ENCODE measurements around the gene SEC11C. TPM values are rescaled to one million over a fixed set of nuclear protein-coding genes. Genes with fewer than 3 reads are reported as not detected.

SEC11C gene
- total and polyA plus RNA-seq, 2 of the 13 experiments (the other 11 are each of a cell fraction or from before 2014, with no cell fraction given): 71.9 to 297 TPM

- TF ChIP-seq GTF2F1 (IDR thresholded peaks at IDR 0.05; ENCODE audit: low read length): no peak
- no peak for TF ChIP-seq ZNF256 (CRISPR knock-in tag; conservative IDR thresholded peaks at IDR 0.05)
- TF ChIP-seq ZFP90 (CRISPR knock-in tag; IDR thresholded peaks at IDR 0.05; ENCODE audit: borderline replicate concordance): peak; percentile 18; the same call in 1 of the 2 replicates
- TF ChIP-seq, protein P1, sequence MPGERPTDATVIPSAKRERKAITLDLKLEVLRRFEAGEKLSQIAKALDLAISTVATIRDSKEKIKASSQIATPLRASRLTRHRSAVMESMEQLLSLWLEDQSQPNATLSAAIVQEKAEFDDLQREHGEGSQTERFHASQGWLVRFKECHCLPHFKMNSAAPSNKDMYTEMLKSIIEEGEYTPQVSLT (CRISPR knock-in tag; IDR thresholded peaks at IDR 0.05; ENCODE audit: borderline replicate concordance, low read depth): no peak
- no peak for TF ChIP-seq ZNF644 (CRISPR knock-in tag; IDR thresholded peaks at IDR 0.05; ENCODE audit: low read depth)
- no peak; the same call in 1 of the 2 replicates for TF ChIP-seq ZNF891 (CRISPR knock-in tag; IDR thresholded peaks at IDR 0.05)
- TF ChIP-seq ZNF790 (CRISPR knock-in tag; IDR thresholded peaks at IDR 0.05; ENCODE audit: borderline replicate concordance): no peak
- no peak for TF ChIP-seq ZNF850 (CRISPR knock-in tag; conservative IDR thresholded peaks at IDR 0.05)
- no peak for TF ChIP-seq ZFAT (CRISPR knock-in tag; conservative IDR thresholded peaks at IDR 0.05)
- no peak for TF ChIP-seq U2AF1 (optimal IDR thresholded peaks at IDR 0.05; ENCODE audit: low read depth, low read length)
- TF ChIP-seq ZNF775 (CRISPR knock-in tag; IDR thresholded peaks at IDR 0.05; ENCODE audit: borderline replicate concordance): no peak
- TF ChIP-seq ZNF224 (CRISPR knock-in tag; IDR thresholded peaks at IDR 0.05): 0 out of 2 replicates have a peak, but pooled peaks have one; percentile 70
- peak; percentile 50; the same call in 1 of the 2 replicates for TF ChIP-seq ERF (CRISPR knock-in tag; IDR thresholded peaks at IDR 0.05)
- TF ChIP-seq NFATC3 (CRISPR knock-in tag; IDR thresholded peaks at IDR 0.05): peak; percentile 71; the same call in 1 of the 2 replicates
- TF ChIP-seq MLLT10 (CRISPR knock-in tag; IDR thresholded peaks at IDR 0.05): no peak
- TF ChIP-seq GABPA (IDR thresholded peaks at IDR 0.05; ENCODE audit: low read depth, low read length): no peak
- TF ChIP-seq GABPA (CRISPR knock-in tag; IDR thresholded peaks at IDR 0.05; ENCODE audit: low read depth): peak; percentile 43; the same call in 1 of the 2 replicates
- TF ChIP-seq, protein P2, sequence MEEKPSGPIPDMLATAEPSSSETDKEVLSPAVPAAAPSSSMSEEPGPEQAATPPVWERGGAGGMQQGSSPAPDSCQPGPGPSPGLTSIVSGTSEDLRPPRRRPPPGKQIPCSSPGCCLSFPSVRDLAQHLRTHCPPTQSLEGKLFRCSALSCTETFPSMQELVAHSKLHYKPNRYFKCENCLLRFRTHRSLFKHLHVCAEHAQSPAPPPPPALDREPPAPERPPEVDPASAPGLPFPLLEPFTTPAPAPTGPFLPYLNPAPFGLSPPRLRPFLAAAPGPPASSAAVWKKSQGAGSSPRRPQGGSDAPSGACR (CRISPR knock-in tag; IDR thresholded peaks at IDR 0.05): no peak
- peak; percentile 69 for TF ChIP-seq ZSCAN31 (CRISPR knock-in tag; IDR thresholded peaks at IDR 0.05; ENCODE audit: low read depth)
- no peak for TF ChIP-seq KLF13 (CRISPR knock-in tag; IDR thresholded peaks at IDR 0.05)
- TF ChIP-seq ZSCAN12 (CRISPR knock-in tag; IDR thresholded peaks at IDR 0.05): no peak
- no peak; the same call in none of the 2 replicates for TF ChIP-seq ZNF784 (CRISPR knock-in tag; IDR thresholded peaks at IDR 0.05; ENCODE audit: borderline replicate concordance)
- TF ChIP-seq KDM1A (CRISPR knock-in tag; IDR thresholded peaks at IDR 0.05): no peak
- TF ChIP-seq, protein P3, sequence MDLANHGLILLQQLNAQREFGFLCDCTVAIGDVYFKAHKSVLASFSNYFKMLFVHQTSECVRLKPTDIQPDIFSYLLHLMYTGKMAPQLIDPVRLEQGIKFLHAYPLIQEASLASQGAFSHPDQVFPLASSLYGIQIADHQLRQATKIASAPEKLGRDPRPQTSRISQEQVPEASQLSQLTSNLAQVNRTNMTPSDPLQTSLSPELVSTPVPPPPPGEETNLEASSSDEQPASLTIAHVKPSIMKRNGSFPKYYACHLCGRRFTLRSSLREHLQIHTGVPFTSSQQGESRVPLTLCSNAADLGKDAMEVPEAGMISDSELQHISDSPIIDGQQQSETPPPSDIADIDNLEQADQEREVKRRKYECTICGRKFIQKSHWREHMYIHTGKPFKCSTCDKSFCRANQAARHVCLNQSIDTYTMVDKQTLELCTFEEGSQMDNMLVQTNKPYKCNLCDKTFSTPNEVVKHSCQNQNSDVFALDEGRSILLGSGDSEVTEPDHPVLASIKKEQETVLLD (CRISPR knock-in tag; IDR thresholded peaks at IDR 0.05; ENCODE audit: low read depth): no peak
- no peak for TF ChIP-seq SIX4 (CRISPR knock-in tag; IDR thresholded peaks at IDR 0.05)
- TF ChIP-seq ZNF709 (CRISPR knock-in tag; IDR thresholded peaks at IDR 0.05): no peak
- TF ChIP-seq SNRNP70 (IDR thresholded peaks at IDR 0.05; ENCODE audit: low read depth, low read length): no peak
- TF ChIP-seq, protein P4, sequence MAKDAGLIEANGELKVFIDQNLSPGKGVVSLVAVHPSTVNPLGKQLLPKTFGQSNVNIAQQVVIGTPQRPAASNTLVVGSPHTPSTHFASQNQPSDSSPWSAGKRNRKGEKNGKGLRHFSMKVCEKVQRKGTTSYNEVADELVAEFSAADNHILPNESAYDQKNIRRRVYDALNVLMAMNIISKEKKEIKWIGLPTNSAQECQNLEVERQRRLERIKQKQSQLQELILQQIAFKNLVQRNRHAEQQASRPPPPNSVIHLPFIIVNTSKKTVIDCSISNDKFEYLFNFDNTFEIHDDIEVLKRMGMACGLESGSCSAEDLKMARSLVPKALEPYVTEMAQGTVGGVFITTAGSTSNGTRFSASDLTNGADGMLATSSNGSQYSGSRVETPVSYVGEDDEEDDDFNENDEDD (CRISPR knock-in tag; IDR thresholded peaks at IDR 0.05; ENCODE audit: borderline replicate concordance): peak; percentile 39; the same call in 1 of the 2 replicates
These were observed at the start of gene SEC11C (continued) for GRCh38 chr18:59139615-59140301.
